GM12864 (cell line): ENCODE results near the gene RASL11B.

Experiments used
- DNase-seq: peaks from one replicate; pipeline ENCODE4 v3.0.0-alpha.2; 2011; ENCODE audit warnings: low read depth
- H3K4me3 ChIP-seq: 2 replicates; pipeline ENCODE4 v1.5.1; 2011; ENCODE audit warnings: mild to moderate bottlenecking, low read depth, low read length, control low read depth
- CTCF ChIP-seq: IDR thresholded peaks from 2 replicates; pipeline ENCODE4 v1.5.1; 2011; ENCODE audit warnings: low read depth, mild to moderate bottlenecking, moderate library complexity, low read length, control low read depth, inconsistent platforms; ENCODE audit errors: missing control alignments

The RASL11B gene

DNA sequence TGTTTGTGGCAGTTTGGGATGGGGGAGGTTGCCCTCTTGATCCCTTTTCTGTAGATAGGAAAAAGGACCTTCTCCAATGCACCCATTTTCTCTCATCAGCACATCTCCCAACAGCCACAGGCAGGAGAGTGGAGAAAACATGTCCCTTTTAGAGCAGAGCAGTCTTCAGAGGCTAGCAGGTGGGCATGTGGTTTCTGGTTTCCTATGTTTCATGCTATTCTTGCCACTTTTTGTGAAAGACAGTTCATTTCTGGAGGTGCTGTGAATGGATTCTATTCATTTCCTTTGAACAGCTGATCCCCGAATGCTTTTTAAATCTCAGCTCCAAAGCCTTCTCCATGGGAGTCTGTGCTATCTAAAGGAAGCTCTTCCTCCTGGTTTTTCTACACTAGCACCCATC lies 18.9 kb downstream of the RASL11B start:
- no peak overlapping the region for H3K4me3 ChIP-seq
- no peak for DNase-seq
- no peak for TF ChIP-seq CTCF

DNA sequence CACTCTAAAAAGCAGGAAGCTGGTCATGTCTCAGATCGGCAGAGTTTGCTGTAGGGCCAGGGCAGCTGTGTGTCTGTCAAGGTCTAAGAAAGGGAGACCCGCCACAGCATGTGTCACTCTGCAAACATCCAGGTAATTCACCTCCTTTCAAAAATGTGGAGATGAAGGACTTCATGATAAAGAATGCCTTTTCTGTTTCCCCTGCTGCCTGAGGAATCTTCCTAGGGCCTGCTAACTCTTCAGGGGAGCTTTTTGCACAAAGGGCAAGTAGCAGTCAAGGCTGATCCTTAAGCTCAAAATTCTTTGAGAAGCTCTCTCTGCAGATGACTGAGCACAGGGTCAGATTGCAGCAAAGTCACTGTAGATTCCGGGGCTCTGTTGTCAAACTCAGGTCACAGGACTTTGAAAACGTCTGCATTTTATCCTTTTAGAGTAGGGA lies 21.1 kb downstream of the RASL11B start:
- no peak overlapping the region for H3K4me3 ChIP-seq
- DNase-seq, result no peak
- no peak for TF ChIP-seq CTCF

GRCh38 chr4:52883707-52884669 lies 21.9 kb downstream of the RASL11B start:
- no peak overlapping the region for H3K4me3 ChIP-seq
- no peak for DNase-seq
- TF ChIP-seq CTCF, result no peak

DNA sequence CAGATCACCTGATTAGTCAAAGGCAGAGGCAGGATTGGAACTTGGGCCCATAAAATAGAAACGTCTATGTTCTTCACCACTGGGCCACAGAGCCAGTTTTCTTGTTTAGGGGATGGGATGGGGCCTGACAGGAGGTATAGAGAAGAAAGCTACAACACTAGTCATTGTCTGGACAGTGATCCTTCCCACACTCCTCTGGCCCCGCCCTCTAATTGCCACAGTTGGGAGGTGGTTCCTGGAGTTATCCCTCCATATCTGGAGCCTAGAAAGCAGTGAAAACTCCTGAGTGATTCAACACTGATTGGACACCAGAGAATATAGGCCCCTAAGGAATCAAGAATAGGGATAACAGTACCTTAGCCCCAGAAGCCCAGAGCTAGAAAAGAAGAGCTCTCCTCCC lies 22.9 kb downstream of the RASL11B start:
- H3K4me3 ChIP-seq, result no peak overlapping the region
- no peak for TF ChIP-seq CTCF
- DNase-seq, result no peak

DNA sequence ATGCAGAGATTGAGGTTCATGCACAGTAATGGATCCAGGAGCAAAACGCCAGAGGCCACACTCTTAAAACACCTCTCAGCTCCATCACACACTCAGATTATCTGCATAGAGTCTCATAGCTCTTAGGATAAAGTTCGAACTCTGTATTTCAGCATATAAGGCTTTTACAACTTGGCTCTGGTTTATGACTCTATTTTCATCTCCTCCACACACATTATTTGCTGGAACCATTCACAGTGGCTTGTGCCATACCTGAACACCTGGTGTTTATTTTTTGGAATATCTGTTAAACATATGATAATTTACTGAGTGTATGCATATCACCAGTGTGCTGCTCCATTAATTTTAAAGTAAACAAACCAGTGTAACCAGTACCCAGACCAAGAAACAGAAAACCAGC lies 27.2 kb downstream of the RASL11B start:
- H3K4me3 ChIP-seq, result no peak overlapping the region
- TF ChIP-seq CTCF, result no peak
- no peak for DNase-seq

DNA sequence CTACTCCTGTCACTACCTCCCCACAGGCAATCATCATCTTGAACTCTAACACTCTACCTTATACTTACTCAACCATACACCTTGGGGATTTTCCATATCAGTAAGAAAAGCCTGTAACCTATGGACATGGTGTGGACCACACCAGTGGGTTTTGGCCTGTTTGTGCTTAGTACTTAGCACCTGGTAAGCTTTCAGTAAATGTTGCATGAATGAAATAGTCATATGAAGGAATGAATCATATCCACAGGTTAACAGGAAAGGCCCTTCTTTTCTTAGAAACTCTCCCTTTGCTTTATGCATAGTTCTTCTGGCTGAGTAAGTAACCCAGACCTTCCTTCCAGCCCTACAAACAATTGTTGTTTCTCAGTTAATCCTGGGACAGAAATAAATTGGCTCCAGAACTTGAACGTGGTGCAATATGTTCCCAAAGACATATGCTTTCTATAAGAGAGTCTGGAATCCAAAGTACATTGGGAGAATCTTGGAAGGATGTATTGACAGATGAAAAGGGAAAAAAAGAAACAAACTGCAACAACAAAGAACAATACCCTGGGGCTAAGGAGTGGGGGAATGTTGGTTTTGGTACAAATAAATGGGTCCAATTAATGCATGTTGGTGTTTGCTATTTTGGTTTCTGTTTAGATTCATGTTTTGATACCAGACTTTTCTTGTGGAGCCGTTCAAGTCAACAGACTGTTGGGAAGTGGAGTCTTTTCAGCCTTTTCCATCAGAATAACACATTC lies 27.8 kb downstream of the RASL11B start:
- H3K4me3 ChIP-seq, result no peak overlapping the region
- no peak for TF ChIP-seq CTCF
- DNase-seq, result no peak
